PC-3 (cell line): ENCODE measurements around the gene RSAD1.

Experiments
- EZH2 ChIP-seq: fragments of 300-600 bp; sonication (generic); IDR thresholded peaks from one replicate; pipeline ENCODE4 v1.6.1; 2017; ENCODE audit warnings: antibody characterized with exemption, mild to moderate bottlenecking, low read length; ENCODE audit not compliant: unreplicated experiment
- EZH2phosphoT487 ChIP-seq: fragments of 300-600 bp; sonication (generic); IDR thresholded peaks from 2 replicates; pipeline ENCODE4 v1.6.1; 2018; ENCODE audit warnings: mild to moderate bottlenecking, antibody characterized with exemption, low read length, borderline replicate concordance
- TF ChIP-seq, protein P1 (sequence below): fragments of 300-600 bp; sonication (generic); conservative IDR thresholded peaks from 2 replicates; pipeline ENCODE4 v1.5.1; 2017; ENCODE audit warnings: antibody characterized with exemption, low read depth, mild to moderate bottlenecking, low read length

DNA sequence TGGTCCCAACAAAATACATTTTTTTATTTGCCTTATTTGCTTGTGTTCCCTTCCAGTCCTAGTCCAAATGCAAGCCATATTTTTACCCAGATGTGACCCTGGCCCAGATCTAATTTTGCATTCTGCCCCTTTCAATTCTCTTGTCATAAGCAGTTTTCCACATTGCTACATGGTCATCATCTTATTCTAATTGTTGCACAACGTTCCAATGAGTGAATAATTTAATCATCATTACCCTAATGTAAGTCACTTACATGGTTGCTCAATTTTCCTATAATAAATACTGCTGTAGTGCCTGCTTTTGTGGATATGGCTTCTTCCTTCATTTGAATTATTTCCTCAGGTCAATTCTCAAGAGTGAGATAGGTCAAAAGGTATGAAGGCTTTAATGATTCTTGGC lies 12.8 kb downstream of the RSAD1 start:
- TF ChIP-seq, protein P1, sequence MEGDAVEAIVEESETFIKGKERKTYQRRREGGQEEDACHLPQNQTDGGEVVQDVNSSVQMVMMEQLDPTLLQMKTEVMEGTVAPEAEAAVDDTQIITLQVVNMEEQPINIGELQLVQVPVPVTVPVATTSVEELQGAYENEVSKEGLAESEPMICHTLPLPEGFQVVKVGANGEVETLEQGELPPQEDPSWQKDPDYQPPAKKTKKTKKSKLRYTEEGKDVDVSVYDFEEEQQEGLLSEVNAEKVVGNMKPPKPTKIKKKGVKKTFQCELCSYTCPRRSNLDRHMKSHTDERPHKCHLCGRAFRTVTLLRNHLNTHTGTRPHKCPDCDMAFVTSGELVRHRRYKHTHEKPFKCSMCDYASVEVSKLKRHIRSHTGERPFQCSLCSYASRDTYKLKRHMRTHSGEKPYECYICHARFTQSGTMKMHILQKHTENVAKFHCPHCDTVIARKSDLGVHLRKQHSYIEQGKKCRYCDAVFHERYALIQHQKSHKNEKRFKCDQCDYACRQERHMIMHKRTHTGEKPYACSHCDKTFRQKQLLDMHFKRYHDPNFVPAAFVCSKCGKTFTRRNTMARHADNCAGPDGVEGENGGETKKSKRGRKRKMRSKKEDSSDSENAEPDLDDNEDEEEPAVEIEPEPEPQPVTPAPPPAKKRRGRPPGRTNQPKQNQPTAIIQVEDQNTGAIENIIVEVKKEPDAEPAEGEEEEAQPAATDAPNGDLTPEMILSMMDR = no peak
- TF ChIP-seq EZH2 (no peak), EZH2phosphoT487 (no peak)
